Trophoblast cell (in vitro differentiated cells and primary cell): Measurements from ENCODE around the gene WFDC13.
"Not testable (repeated sequence)": the region's sequence is repeated elsewhere in the genome, so short reads cannot be mapped to it uniquely, and the experiment has no call there.

Experiments used
- DNase-seq, 2 donors: peaks; one replicate each; pipeline ENCODE4 v3.0.0-alpha.2; 2016
- H2AFZ ChIP-seq: 2 replicates; pipeline ENCODE4 v1.6.1; 2013; ENCODE audit warnings: low read length, moderate library complexity, mild to moderate bottlenecking; ENCODE audit not compliant: insufficient read depth, poor library complexity
- H2AK5ac ChIP-seq: 2 replicates; pipeline ENCODE4 v1.6.1; 2013; ENCODE audit warnings: mild to moderate bottlenecking, low read length
- H2BK120ac ChIP-seq: 2 replicates; pipeline ENCODE4 v1.6.1; 2013; ENCODE audit warnings: low read length, mild to moderate bottlenecking, moderate library complexity; ENCODE audit not compliant: insufficient read depth, poor library complexity
- H2BK12ac ChIP-seq: 2 replicates; pipeline ENCODE4 v1.6.1; 2013; ENCODE audit warnings: mild to moderate bottlenecking, low read length, moderate library complexity
- H2BK5ac ChIP-seq: 2 replicates; pipeline ENCODE4 v1.6.1; 2013; ENCODE audit warnings: low read length, low read depth, moderate library complexity, mild to moderate bottlenecking; ENCODE audit not compliant: poor library complexity
- H3K14ac ChIP-seq: 2 replicates; pipeline ENCODE4 v1.6.1; 2013; ENCODE audit warnings: mild to moderate bottlenecking, low read length
- H3K18ac ChIP-seq: 2 replicates; pipeline ENCODE4 v1.6.1; 2013; ENCODE audit warnings: mild to moderate bottlenecking, low read length
- H3K23ac ChIP-seq: 2 replicates; pipeline ENCODE4 v1.6.1; 2013; ENCODE audit warnings: low read length
- H3K27ac ChIP-seq: 2 replicates; pipeline ENCODE4 v1.5.1; 2013; ENCODE audit warnings: low read depth, mild to moderate bottlenecking, inconsistent platforms, low read length, moderate library complexity
- H3K27me3 ChIP-seq: 2 replicates; pipeline ENCODE4 v1.6.1; 2013; ENCODE audit warnings: inconsistent platforms, mild to moderate bottlenecking, low read length, moderate library complexity; ENCODE audit not compliant: insufficient read depth
- H3K36me3 ChIP-seq, 2 experiments: 1 replicate in 1 of 2; 2 replicates in 1 of 2; pipeline ENCODE4 v1.6.1; 2013; ENCODE audit warnings: low read length in 2 of 2, mild to moderate bottlenecking in 2 of 2, moderate library complexity in 1 of 2; ENCODE audit not compliant: insufficient read depth in 2 of 2, control insufficient read depth in 1 of 2
- H3K4ac ChIP-seq: 2 replicates; pipeline ENCODE4 v1.6.1; 2013; ENCODE audit warnings: low read depth, mild to moderate bottlenecking, low read length, moderate library complexity
- H3K4me1 ChIP-seq, 2 experiments: 1 replicate in 1 of 2; 2 replicates in 1 of 2; pipeline ENCODE4 v1.6.1; 2013; ENCODE audit warnings: low read length in 2 of 2, mild to moderate bottlenecking in 2 of 2, moderate library complexity in 1 of 2; ENCODE audit not compliant: insufficient read depth in 2 of 2, control insufficient read depth in 1 of 2
- H3K4me2 ChIP-seq: 2 replicates; pipeline ENCODE4 v1.6.1; 2013; ENCODE audit warnings: inconsistent platforms, mild to moderate bottlenecking, low read length, moderate library complexity
- H3K4me3 ChIP-seq: 2 replicates; pipeline ENCODE4 v1.5.1; 2013; ENCODE audit warnings: mild to moderate bottlenecking, low read depth, low read length, inconsistent platforms
- H3K79me1 ChIP-seq: one replicate; pipeline ENCODE4 v1.6.1; 2013; ENCODE audit warnings: low read length
- H3K79me2 ChIP-seq: 2 replicates; pipeline ENCODE4 v1.6.1; 2013; ENCODE audit warnings: low read length, mild to moderate bottlenecking; ENCODE audit not compliant: control insufficient read depth, insufficient read depth, poor library complexity
- H3K9ac ChIP-seq: 2 replicates; pipeline ENCODE4 v1.6.1; 2013; ENCODE audit warnings: mild to moderate bottlenecking, low read length
- H3K9me3 ChIP-seq: 2 replicates; pipeline ENCODE4 v1.6.1; 2013; ENCODE audit warnings: low read depth, mild to moderate bottlenecking, control low read depth, inconsistent platforms, low read length; ENCODE audit not compliant: insufficient read depth
- H4K12ac ChIP-seq: 2 replicates; pipeline ENCODE4 v1.6.1; 2013; ENCODE audit warnings: low read depth, mild to moderate bottlenecking, low read length, moderate library complexity
- H4K8ac ChIP-seq: 2 replicates; pipeline ENCODE4 v1.6.1; 2013; ENCODE audit warnings: low read depth, mild to moderate bottlenecking, low read length, moderate library complexity
- H4K91ac ChIP-seq: one replicate; pipeline ENCODE4 v1.6.1; 2013; ENCODE audit warnings: low read depth, mild to moderate bottlenecking, low read length, moderate library complexity
- WGBS: extraction: QIAGEN DNeasy Blood & Tissue Kit; methylation state at CpG from one replicate; pipeline ENCODE4 v1.1.7; 2013; ENCODE audit warnings: missing lambda C conversion rate; ENCODE audit not compliant: insufficient read length, insufficient coverage; ENCODE audit errors: extremely low coverage; 5-methylcytosine and 5-hydroxymethylcytosine counted together

Gene WFDC13

GRCh38 chr20:45679650-45680049 lies 22.2 kb upstream of the WFDC13 start:
- Histone ChIP-seq H3K18ac (no peak overlapping the region), H3K14ac (no peak overlapping the region), H4K8ac (no peak overlapping the region), H2AK5ac (no peak overlapping the region), H3K79me1 (no peaks in the 10 kb centered on the region), H3K36me3 (no peaks in the 10 kb centered on the region), H3K27ac (no peak overlapping the region), H2AFZ (no peak overlapping the region), H3K4me2 (no peak overlapping the region), H3K4me1 (no peaks in the 10 kb centered on the region), H3K23ac (no peak overlapping the region), H2BK12ac (no peak overlapping the region), H3K9ac (no peak overlapping the region), H3K9me3 (peaks cover 5% of the 10 kb centered on the region), H3K27me3 (no peaks in the 10 kb centered on the region), H4K91ac (no peak overlapping the region), H3K4me3 (no peak overlapping the region), H2BK5ac (no peak overlapping the region), H2BK120ac (no peak overlapping the region), H3K4ac (no peak overlapping the region), H4K12ac (no peak overlapping the region), H3K79me2 (no peaks in the 10 kb centered on the region)
- DNase-seq, result no peak

- Histone ChIP-seq H2BK120ac (no peak overlapping the region), H3K9me3 (peaks cover 3% of the 10 kb centered on the region), H3K36me3 (no peaks in the 10 kb centered on the region), H3K23ac (no peak overlapping the region), H3K9ac (no peak overlapping the region), H3K79me1 (no peaks in the 10 kb centered on the region), H3K27me3 (no peaks in the 10 kb centered on the region), H3K4me1 (no peaks in the 10 kb centered on the region), H2AK5ac (no peak overlapping the region), H3K4ac (no peak overlapping the region), H4K91ac (no peak overlapping the region), H3K18ac (no peak overlapping the region), H4K12ac (no peak overlapping the region), H2AFZ (no peak overlapping the region), H3K14ac (no peak overlapping the region), H3K79me2 (no peaks in the 10 kb centered on the region), H2BK5ac (no peak overlapping the region), H3K27ac (no peak overlapping the region), H3K4me2 (no peak overlapping the region), H3K4me3 (no peak overlapping the region), H2BK12ac (no peak overlapping the region), H4K8ac (no peak overlapping the region)
- no CpG with 5 or more reads among the region's 3 CpGs for WGBS
- DNase-seq, result no peak
These were observed 15.9 kb upstream of the WFDC13 start for GRCh38 chr20:45685896-45686295.

- H3K4me1 ChIP-seq, H3K79me2 ChIP-seq, H2AFZ ChIP-seq, H3K23ac ChIP-seq, H3K9me3 ChIP-seq, H4K91ac ChIP-seq, DNase-seq, H3K27ac ChIP-seq, H4K8ac ChIP-seq, H2BK5ac ChIP-seq, H2BK12ac ChIP-seq, H3K9ac ChIP-seq, H2AK5ac ChIP-seq, H3K79me1 ChIP-seq, H3K36me3 ChIP-seq, H4K12ac ChIP-seq, H3K4me3 ChIP-seq, H3K14ac ChIP-seq, H3K18ac ChIP-seq, H3K4me2 ChIP-seq, H2BK120ac ChIP-seq, H3K27me3 ChIP-seq, H3K4ac ChIP-seq: not testable (repeated sequence)
- WGBS, result no CpG with 5 or more reads among the region's 12 CpGs
These were observed 8.5 kb upstream of the WFDC13 start for GRCh38 chr20:45693346-45693745.

GRCh38 chr20:45695496-45695895 lies 6.3 kb upstream of the WFDC13 start:
- no peak overlapping the region for H4K91ac ChIP-seq
- H2BK120ac ChIP-seq, result no peak overlapping the region
- H3K14ac ChIP-seq, result no peak overlapping the region
- no peak overlapping the region for H3K4ac ChIP-seq
- no peak overlapping the region for H2BK5ac ChIP-seq
- no peak overlapping the region for H2BK12ac ChIP-seq
- no peak overlapping the region for H3K27ac ChIP-seq
- DNase-seq, result no peak
- H3K9ac ChIP-seq, result no peak overlapping the region
- no peak overlapping the region for H3K18ac ChIP-seq
- no peak overlapping the region for H2AK5ac ChIP-seq
- H3K4me2 ChIP-seq, result no peak overlapping the region
- WGBS, result no CpG with 5 or more reads among the region's 2 CpGs
- H3K4me3 ChIP-seq, result no peak overlapping the region
- H3K79me1 ChIP-seq, result no peaks in the 10 kb centered on the region
- H4K8ac ChIP-seq, result no peak overlapping the region
- no peak overlapping the region for H2AFZ ChIP-seq
- no peak overlapping the region for H4K12ac ChIP-seq
- no peaks in the 10 kb centered on the region for H3K4me1 ChIP-seq
- H3K23ac ChIP-seq, result no peak overlapping the region
- no peaks in the 10 kb centered on the region for H3K36me3 ChIP-seq
- no peaks in the 10 kb centered on the region for H3K27me3 ChIP-seq
- no peaks in the 10 kb centered on the region for H3K79me2 ChIP-seq
- no peaks in the 10 kb centered on the region for H3K9me3 ChIP-seq
